ENCODE data around the gene P2RX7.

Gene P2RX7

DNA sequence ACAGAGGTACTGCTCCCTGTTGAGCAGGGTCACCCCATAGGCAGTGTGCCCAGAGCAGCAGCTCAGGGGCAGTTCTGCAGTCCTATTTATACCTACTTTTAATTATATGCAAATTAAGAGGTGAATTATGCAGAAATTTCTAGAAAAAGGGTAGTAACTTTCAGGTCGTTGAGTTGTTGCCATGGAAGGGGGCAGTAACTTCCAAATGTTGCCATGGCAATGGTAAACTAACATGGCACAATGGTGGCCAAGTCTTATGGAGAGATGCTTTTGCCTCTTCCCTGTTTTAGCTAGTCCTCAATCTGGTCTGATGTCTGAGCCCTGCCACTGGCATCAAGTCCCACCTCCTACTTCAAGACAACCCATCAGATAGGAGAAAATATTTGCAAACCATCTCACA lies 30.4 kb upstream of the P2RX7 start:
- peaks cover 2% of the 10 kb centered on the region; the same call in 1 of the 2 replicates for H3K9me3 ChIP-seq (ENCODE audit: low read length)
- no peaks in the 10 kb centered on the region for H4K20me1 ChIP-seq (ENCODE audit: insufficient read depth, low read length)
- H3K79me2 ChIP-seq (ENCODE audit: insufficient read depth, low read length): no peaks in the 10 kb centered on the region
- H3F3A ChIP-seq (ENCODE audit: insufficient read depth, low read length): no peaks in the 10 kb centered on the region
- no peak overlapping the region for H2AFZ ChIP-seq (ENCODE audit: low read length)
- TF ChIP-seq, protein P1, sequence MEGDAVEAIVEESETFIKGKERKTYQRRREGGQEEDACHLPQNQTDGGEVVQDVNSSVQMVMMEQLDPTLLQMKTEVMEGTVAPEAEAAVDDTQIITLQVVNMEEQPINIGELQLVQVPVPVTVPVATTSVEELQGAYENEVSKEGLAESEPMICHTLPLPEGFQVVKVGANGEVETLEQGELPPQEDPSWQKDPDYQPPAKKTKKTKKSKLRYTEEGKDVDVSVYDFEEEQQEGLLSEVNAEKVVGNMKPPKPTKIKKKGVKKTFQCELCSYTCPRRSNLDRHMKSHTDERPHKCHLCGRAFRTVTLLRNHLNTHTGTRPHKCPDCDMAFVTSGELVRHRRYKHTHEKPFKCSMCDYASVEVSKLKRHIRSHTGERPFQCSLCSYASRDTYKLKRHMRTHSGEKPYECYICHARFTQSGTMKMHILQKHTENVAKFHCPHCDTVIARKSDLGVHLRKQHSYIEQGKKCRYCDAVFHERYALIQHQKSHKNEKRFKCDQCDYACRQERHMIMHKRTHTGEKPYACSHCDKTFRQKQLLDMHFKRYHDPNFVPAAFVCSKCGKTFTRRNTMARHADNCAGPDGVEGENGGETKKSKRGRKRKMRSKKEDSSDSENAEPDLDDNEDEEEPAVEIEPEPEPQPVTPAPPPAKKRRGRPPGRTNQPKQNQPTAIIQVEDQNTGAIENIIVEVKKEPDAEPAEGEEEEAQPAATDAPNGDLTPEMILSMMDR (IDR thresholded peaks at IDR 0.05; ENCODE audit: low read length): no peak
- no peak for TF ChIP-seq EZH2 (IDR thresholded peaks at IDR 0.05; ENCODE audit: borderline replicate concordance, low read length)
- H3K4me3 ChIP-seq (ENCODE audit: low read depth, low read length, poor library complexity, severe bottlenecking): no peak overlapping the region
- no peak overlapping the region for H3K27ac ChIP-seq (ENCODE audit: low read depth, low read length, poor library complexity, severe bottlenecking)
- no peaks in the 10 kb centered on the region for H3K9me2 ChIP-seq (ENCODE audit: low read depth, low read length)
- H3K27me3 ChIP-seq (ENCODE audit: insufficient read depth, low read length): peaks cover 10% of the 10 kb centered on the region
- H3K36me3 ChIP-seq (ENCODE audit: insufficient read depth, low read length): no peaks in the 10 kb centered on the region
- no peaks in the 10 kb centered on the region for H3K4me1 ChIP-seq (ENCODE audit: insufficient read depth, low read length, severe bottlenecking)
- no peak overlapping the region for H3K9ac ChIP-seq (ENCODE audit: low read length)
- H3K4me2 ChIP-seq (ENCODE audit: low read length): no peak overlapping the region

DNA sequence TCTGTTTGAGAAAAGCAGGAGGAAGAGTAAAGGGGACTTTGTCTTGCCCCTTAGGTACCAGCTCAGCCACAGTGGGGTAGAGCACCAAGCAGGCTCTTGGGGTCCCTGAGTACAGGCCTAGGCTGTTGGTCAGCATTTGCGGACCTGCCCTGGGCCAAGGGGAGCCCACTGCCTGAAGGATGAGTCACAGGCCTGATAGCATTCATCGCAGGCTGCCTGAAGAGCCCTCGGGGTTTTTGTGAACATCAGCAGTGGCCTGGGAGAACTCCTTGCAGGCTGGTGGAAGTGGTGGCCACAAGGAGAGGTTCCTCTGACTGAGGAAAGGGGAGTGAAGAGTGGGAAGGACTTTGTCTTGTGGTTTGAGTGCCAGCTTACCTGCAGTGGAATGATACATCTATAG lies 25.0 kb upstream of the P2RX7 start:
- TF ChIP-seq, protein P1 (IDR thresholded peaks at IDR 0.05; ENCODE audit: low read length): no peak
- TF ChIP-seq EZH2 (IDR thresholded peaks at IDR 0.05; ENCODE audit: borderline replicate concordance, low read length): no peak
- peaks cover 10% of the 10 kb centered on the region for H3K27me3 ChIP-seq (ENCODE audit: insufficient read depth, low read length)
- no peak overlapping the region for H2AFZ ChIP-seq (ENCODE audit: low read length)
- H3F3A ChIP-seq (ENCODE audit: insufficient read depth, low read length): no peaks in the 10 kb centered on the region
- H3K9me2 ChIP-seq (ENCODE audit: low read depth, low read length): no peaks in the 10 kb centered on the region
- H4K20me1 ChIP-seq (ENCODE audit: insufficient read depth, low read length): no peaks in the 10 kb centered on the region
- H3K9ac ChIP-seq (ENCODE audit: low read length): no peak overlapping the region
- no peaks in the 10 kb centered on the region for H3K4me1 ChIP-seq (ENCODE audit: insufficient read depth, low read length, severe bottlenecking)
- no peak overlapping the region for H3K4me3 ChIP-seq (ENCODE audit: low read depth, low read length, poor library complexity, severe bottlenecking)
- H3K27ac ChIP-seq (ENCODE audit: low read depth, low read length, poor library complexity, severe bottlenecking): no peak overlapping the region
- no peak overlapping the region for H3K4me2 ChIP-seq (ENCODE audit: low read length)
- H3K36me3 ChIP-seq (ENCODE audit: insufficient read depth, low read length): no peaks in the 10 kb centered on the region
- no peaks in the 10 kb centered on the region for H3K79me2 ChIP-seq (ENCODE audit: insufficient read depth, low read length)
- 0 out of 2 replicates have a peak, but pooled peaks cover 2% of the 10 kb centered on the region for H3K9me3 ChIP-seq (ENCODE audit: low read length)

GRCh38 chr12:121108492-121108891 lies 24.2 kb upstream of the P2RX7 start:
- no peaks in the 10 kb centered on the region for H4K20me1 ChIP-seq (ENCODE audit: insufficient read depth, low read length)
- H3K36me3 ChIP-seq (ENCODE audit: insufficient read depth, low read length): no peaks in the 10 kb centered on the region
- H3F3A ChIP-seq (ENCODE audit: insufficient read depth, low read length): no peaks in the 10 kb centered on the region
- H3K27ac ChIP-seq (ENCODE audit: low read depth, low read length, poor library complexity, severe bottlenecking): no peak overlapping the region
- H3K9me2 ChIP-seq (ENCODE audit: low read depth, low read length): no peaks in the 10 kb centered on the region
- H3K9ac ChIP-seq (ENCODE audit: low read length): no peak overlapping the region
- no peak overlapping the region for H3K4me2 ChIP-seq (ENCODE audit: low read length)
- no peak overlapping the region for H3K4me3 ChIP-seq (ENCODE audit: low read depth, low read length, poor library complexity, severe bottlenecking)
- peaks cover 10% of the 10 kb centered on the region for H3K27me3 ChIP-seq (ENCODE audit: insufficient read depth, low read length)
- H3K9me3 ChIP-seq (ENCODE audit: low read length): 0 out of 2 replicates have a peak, but pooled peaks cover 2% of the 10 kb centered on the region
- no peak overlapping the region for H2AFZ ChIP-seq (ENCODE audit: low read length)
- no peaks in the 10 kb centered on the region for H3K4me1 ChIP-seq (ENCODE audit: insufficient read depth, low read length, severe bottlenecking)
- no peaks in the 10 kb centered on the region for H3K79me2 ChIP-seq (ENCODE audit: insufficient read depth, low read length)
- TF ChIP-seq, protein P1 (IDR thresholded peaks at IDR 0.05; ENCODE audit: low read length): no peak
- TF ChIP-seq EZH2 (IDR thresholded peaks at IDR 0.05; ENCODE audit: borderline replicate concordance, low read length): no peak

Measured in OCI-LY1 (cell line).